Progenitor cell of endocrine pancreas (in vitro differentiated cells): ENCODE data around the gene CTNNBL1. TPM values are rescaled to one million over a fixed set of nuclear protein-coding genes. Genes with fewer than 3 reads are reported as not detected.
A peak's percentile ranks its signal among the peaks of the same experiment; 100 is the strongest.

Experiments
- DNase-seq: peaks from one replicate; pipeline ENCODE4 v3.0.0; 2021; ENCODE audit warnings: low spot score; ENCODE audit not compliant: unreplicated experiment
- H3K27ac Mint-ChIP-seq: 2 replicates; pipeline ENCODE4 v1.8.0; 2021; ENCODE audit warnings: mild to moderate bottlenecking, moderate library complexity, mixed read lengths
- H3K27me3 Mint-ChIP-seq: 2 replicates; pipeline ENCODE4 v1.8.0; 2021; ENCODE audit warnings: mixed read lengths
- H3K36me3 Mint-ChIP-seq: 2 replicates; pipeline ENCODE4 v1.8.0; 2022; ENCODE audit warnings: mixed read lengths; ENCODE audit not compliant: insufficient read depth
- H3K4me1 Mint-ChIP-seq: 2 replicates; pipeline ENCODE4 v1.8.0; 2021; ENCODE audit warnings: low read depth, mixed read lengths
- H3K4me3 Mint-ChIP-seq: 2 replicates; pipeline ENCODE4 v1.8.0; 2021; ENCODE audit warnings: low read depth, mild to moderate bottlenecking, moderate library complexity, mixed read lengths
- H3K9me3 Mint-ChIP-seq: 2 replicates; pipeline ENCODE4 v1.8.0; 2021; ENCODE audit warnings: low read depth, mixed read lengths
- CTCF ChIP-seq: fragments of 200-600 bp; sonication (generic); IDR thresholded peaks from one replicate; pipeline ENCODE4 v1.5.0; 2021; ENCODE audit warnings: antibody characterized with exemption, mild to moderate bottlenecking; ENCODE audit not compliant: unreplicated experiment
- total RNA-seq: library from RNA; stranded (reverse); gene quantifications from 2 replicates; pipeline ENCODE4 v1.2.1, GENCODE V29; 2021

Gene CTNNBL1
- total RNA-seq, 1 donor from 2014 or later: 60.4 TPM

- Mint-ChIP-seq H3K27ac (no peak overlapping the region), H3K36me3 (no peaks in the 10 kb centered on the region), H3K4me1 (peaks cover 6% of the 10 kb centered on the region), H3K4me3 (no peak overlapping the region), H3K9me3 (no peaks in the 10 kb centered on the region), H3K27me3 (peaks cover 36% of the 10 kb centered on the region)
- no peak for TF ChIP-seq CTCF
- DNase-seq: no peak
These were observed 3.0 kb upstream of the CTNNBL1 start for GRCh38 chr20:37690626-37691369.

GRCh38 chr20:37692459-37693166 lies 1.2 kb upstream of the CTNNBL1 start:
- no peaks in the 10 kb centered on the region for H3K9me3 Mint-ChIP-seq
- peaks cover 6% of the 10 kb centered on the region for H3K4me1 Mint-ChIP-seq
- peaks cover 29% of the 10 kb centered on the region for H3K27me3 Mint-ChIP-seq
- DNase-seq: no peak
- TF ChIP-seq CTCF: no peak
- no peak overlapping the region for H3K4me3 Mint-ChIP-seq
- H3K36me3 Mint-ChIP-seq: peaks cover 1% of the 10 kb centered on the region
- H3K27ac Mint-ChIP-seq: no peak overlapping the region

- H3K27me3 Mint-ChIP-seq: peaks cover 23% of the 10 kb centered on the region
- no peak for DNase-seq
- H3K4me1 Mint-ChIP-seq: peaks cover 6% of the 10 kb centered on the region
- peaks cover 1% of the 10 kb centered on the region for H3K36me3 Mint-ChIP-seq
- H3K27ac Mint-ChIP-seq: no peak overlapping the region
- no peaks in the 10 kb centered on the region for H3K9me3 Mint-ChIP-seq
- peak overlapping the region; percentile 99 for H3K4me3 Mint-ChIP-seq
- no peak for TF ChIP-seq CTCF
These were observed 592 bp upstream of the CTNNBL1 start for GRCh38 chr20:37693242-37693634.

- H3K9me3 Mint-ChIP-seq: no peaks in the 10 kb centered on the region
- TF ChIP-seq CTCF: no peak
- H3K4me3 Mint-ChIP-seq: peak overlapping the region; percentile 40
These were observed 2.0 kb downstream of the CTNNBL1 start for GRCh38 chr20:37695684-37696342.

GRCh38 chr20:37697314-37697713 lies 3.5 kb downstream of the CTNNBL1 start:
- Mint-ChIP-seq H3K4me3 (no peak overlapping the region), H3K27ac (no peak overlapping the region), H3K36me3 (peaks cover 1% of the 10 kb centered on the region), H3K4me1 (peaks cover 6% of the 10 kb centered on the region), H3K9me3 (no peaks in the 10 kb centered on the region), H3K27me3 (peaks cover 3% of the 10 kb centered on the region)
- no peak for TF ChIP-seq CTCF
- DNase-seq: no peak

More at GRCh38 chr20:37695684-37696342, 2.0 kb downstream of the CTNNBL1 start:
- peaks cover 1% of the 10 kb centered on the region for H3K36me3 Mint-ChIP-seq
- no peak for DNase-seq
- H3K27me3 Mint-ChIP-seq: peaks cover 6% of the 10 kb centered on the region
- H3K27ac Mint-ChIP-seq: no peak overlapping the region
- peaks cover 6% of the 10 kb centered on the region for H3K4me1 Mint-ChIP-seq
